Globus pallidus (tissue), 1 donor: ENCODE measurements around the gene HM13.
"Not testable (repeated sequence)": the region's sequence is repeated elsewhere in the genome, so short reads cannot be mapped to it uniquely, and the experiment has no call there.

Source experiments
- DNase-seq: peaks from one replicate; pipeline ENCODE4 v3.0.0-alpha.2; 2015; ENCODE audit warnings: low spot score

The HM13 gene

DNA sequence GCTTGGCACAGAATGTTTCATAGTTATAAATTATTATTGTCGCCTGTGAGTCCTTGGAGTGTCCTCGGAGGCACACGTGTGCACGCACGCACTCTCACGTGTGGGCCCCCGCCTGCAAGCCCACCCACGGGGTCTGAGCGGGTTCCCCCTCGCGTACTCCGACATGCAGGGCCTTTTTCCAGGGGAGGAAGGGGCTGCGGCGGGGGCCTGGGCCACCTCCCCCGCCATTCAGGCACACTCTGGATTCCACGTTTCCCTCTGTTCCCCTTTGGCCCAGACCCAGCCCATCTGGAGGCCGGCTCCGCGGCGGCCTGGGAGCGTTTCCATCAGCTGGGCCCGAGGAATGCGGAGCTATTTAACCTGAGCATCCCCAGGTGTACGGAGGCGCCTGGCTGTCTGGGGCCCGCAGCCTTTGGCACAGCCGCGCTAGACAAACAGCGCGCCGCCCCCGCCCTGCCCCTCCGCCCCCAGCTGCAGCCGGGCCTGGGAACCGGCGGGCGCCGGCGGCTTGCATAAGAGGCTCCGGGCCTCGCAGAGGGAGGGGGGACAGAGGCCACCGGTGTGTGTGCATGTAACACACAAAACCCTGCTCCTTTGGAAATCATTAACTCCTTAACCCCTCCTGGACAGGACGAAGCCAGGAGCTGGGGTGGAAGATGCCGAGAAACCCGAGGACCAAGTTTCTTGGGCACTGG lies 94.2 kb downstream of the HM13 start:
- DNase-seq, result peak; percentile 34

- DNase-seq, result not testable (repeated sequence)
Measured at GRCh38 chr20:31612271-31612640, 98.0 kb downstream of the HM13 start.

DNA sequence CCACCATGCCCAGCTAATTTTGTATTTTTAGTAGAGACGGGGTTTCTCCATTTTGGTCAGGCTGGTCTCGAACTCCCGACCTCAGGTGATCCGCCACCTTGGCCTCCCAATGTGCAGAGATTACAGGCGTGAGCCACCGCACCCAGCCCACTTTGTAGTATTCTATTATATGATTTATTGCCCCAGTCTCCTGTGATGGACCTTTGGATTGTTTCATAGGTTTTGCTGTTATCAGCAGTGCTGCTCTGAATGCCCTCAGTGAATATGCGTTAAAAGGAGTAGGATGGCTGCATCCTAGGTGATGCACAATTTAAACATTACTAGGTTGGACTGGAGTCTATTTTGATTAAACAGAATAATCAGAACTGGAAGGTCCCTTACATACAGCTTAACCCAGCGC lies 101.2 kb downstream of the HM13 start:
- no peak for DNase-seq

- no peak for DNase-seq
Measured at GRCh38 chr20:31617432-31618104, 103.3 kb downstream of the HM13 start.
